HEK293 (cell line): ENCODE results near the gene ABCA1.
A peak's percentile ranks its signal among the peaks of the same experiment; 100 is the strongest.

Experiments used
- CTCF ChIA-PET: fragments of 350-600 bp; formaldehyde crosslinking; extraction: SDS; loops from one replicate; lab custom pipeline; 2021; ENCODE audit warnings: antibody characterized with exemption; lab: Yijun Ruan, JAX
- POLR2A ChIA-PET: fragments of 300-600 bp; formaldehyde crosslinking; extraction: SDS; loops from one replicate; lab custom pipeline; 2020; ENCODE audit warnings: antibody characterized with exemption, inconsistent platforms; lab: Yijun Ruan, JAX
- H3K27ac ChIP-seq: fragments of 200-500 bp; sonication (Bioruptor generic); 2 replicates; pipeline ENCODE4 v1.5.1; 2014; ENCODE audit warnings: low read depth, low read length, control low read depth, inconsistent platforms; ENCODE audit errors: extremely low read depth
- H3K36me3 ChIP-seq, 2 experiments: fragments of 200-500 bp in 1 of 2; sonication (Bioruptor generic) in 1 of 2; 1 replicate in 1 of 2; 2 replicates in 1 of 2; pipeline ENCODE4 v1.5.1; 2014 to 2017; ENCODE audit warnings: inconsistent platforms in 2 of 2, low read length in 2 of 2; ENCODE audit not compliant: control insufficient read depth in 2 of 2, insufficient read depth in 1 of 2
- H3K4me1 ChIP-seq: fragments of 200-500 bp; sonication (Bioruptor generic); 2 replicates; pipeline ENCODE4 v1.5.1; 2014; ENCODE audit warnings: mild to moderate bottlenecking, low read length, inconsistent platforms; ENCODE audit not compliant: control insufficient read depth, insufficient read depth
- H3K4me3 ChIP-seq: 2 replicates; pipeline ENCODE4 v1.5.1; 2011; ENCODE audit warnings: low read depth, mild to moderate bottlenecking, control low read depth, low read length, moderate library complexity
- H3K9me3 ChIP-seq: fragments of 200-500 bp; sonication (Bioruptor generic); 2 replicates; pipeline ENCODE4 v1.5.1; 2014; ENCODE audit warnings: low read depth, low read length, inconsistent platforms; ENCODE audit not compliant: control insufficient read depth, insufficient read depth
- ZBTB17 ChIP-seq: fragments of 450-650 bp; formaldehyde crosslinking; IDR thresholded peaks from 2 replicates; pipeline ENCODE4 v1.5.1; 2016; ENCODE audit warnings: missing biosample characterization, missing genetic modification characterization
- ZNF133 ChIP-seq: fragments of 450-650 bp; formaldehyde crosslinking; IDR thresholded peaks from 2 replicates; pipeline ENCODE4 v1.5.1; 2016; ENCODE audit warnings: missing biosample characterization, missing genetic modification characterization
- ZNF24 ChIP-seq: fragments of 450-650 bp; formaldehyde crosslinking; IDR thresholded peaks from 2 replicates; pipeline ENCODE4 v1.5.1; 2016; ENCODE audit warnings: missing biosample characterization, missing genetic modification characterization
- ZNF324 ChIP-seq: fragments of 450-650 bp; formaldehyde crosslinking; IDR thresholded peaks from 2 replicates; pipeline ENCODE4 v1.5.1; 2016; ENCODE audit warnings: missing biosample characterization, missing genetic modification characterization
- ZNF391 ChIP-seq: fragments of 450-650 bp; formaldehyde crosslinking; IDR thresholded peaks from 2 replicates; pipeline ENCODE4 v1.5.1; 2016; ENCODE audit warnings: low read depth, missing biosample characterization, missing genetic modification characterization, borderline replicate concordance
- ZNF707 ChIP-seq: fragments of 450-650 bp; formaldehyde crosslinking; IDR thresholded peaks from 2 replicates; pipeline ENCODE4 v1.5.1; 2016; ENCODE audit warnings: missing biosample characterization, missing genetic modification characterization
- ZNF776 ChIP-seq: fragments of 450-650 bp; formaldehyde crosslinking; IDR thresholded peaks from 2 replicates; pipeline ENCODE4 v1.5.0; 2017; ENCODE audit warnings: missing biosample characterization, missing genetic modification characterization, borderline replicate concordance
- TF ChIP-seq, protein P1 (sequence below): fragments of 450-650 bp; formaldehyde crosslinking; IDR thresholded peaks from 2 replicates; pipeline ENCODE4 v1.5.1; 2016; ENCODE audit warnings: missing biosample characterization, missing genetic modification characterization
- TF ChIP-seq, protein P2 (sequence below): fragments of 450-650 bp; formaldehyde crosslinking; IDR thresholded peaks from 2 replicates; pipeline ENCODE4 v1.5.1; 2016; ENCODE audit warnings: missing biosample characterization, missing genetic modification characterization, low read depth
- TF ChIP-seq, protein P3 (sequence below): fragments of 450-650 bp; formaldehyde crosslinking; IDR thresholded peaks from 2 replicates; pipeline ENCODE4 v1.5.1; 2016; ENCODE audit warnings: missing biosample characterization, missing genetic modification characterization
- TF ChIP-seq, protein P4 (sequence below): fragments of 450-650 bp; formaldehyde crosslinking; IDR thresholded peaks from 2 replicates; pipeline ENCODE4 v1.5.1; 2016; ENCODE audit warnings: missing biosample characterization, missing genetic modification characterization
- TF ChIP-seq, protein P5 (sequence below): fragments of 450-650 bp; formaldehyde crosslinking; IDR thresholded peaks from 2 replicates; pipeline ENCODE4 v1.5.1; 2016; ENCODE audit warnings: missing biosample characterization, missing genetic modification characterization
- TF ChIP-seq, protein P6 (sequence below): fragments of 450-650 bp; formaldehyde crosslinking; IDR thresholded peaks from 2 replicates; pipeline ENCODE4 v1.5.1; 2016; ENCODE audit warnings: missing biosample characterization, missing genetic modification characterization

ABCA1 gene

DNA sequence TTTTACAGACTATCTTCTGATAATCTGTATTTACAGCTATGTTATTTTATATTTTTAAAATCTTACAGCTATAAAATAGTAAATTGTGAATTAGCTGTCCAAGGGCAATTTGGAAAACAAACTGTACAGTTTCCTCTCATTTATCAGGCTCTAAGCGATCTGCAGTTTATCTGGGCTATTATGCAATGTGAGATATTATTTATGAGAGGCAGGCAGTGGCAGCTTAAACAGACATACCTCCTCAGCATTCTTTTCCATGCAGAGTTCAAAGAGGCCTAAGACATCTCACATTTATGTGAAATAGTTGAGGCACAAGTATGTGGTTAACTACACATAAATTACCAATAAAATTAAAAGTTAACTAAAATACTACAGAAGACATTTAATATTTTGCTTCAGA lies 153.8 kb downstream of the ABCA1 start (continued):
- TF ChIP-seq, protein P1, sequence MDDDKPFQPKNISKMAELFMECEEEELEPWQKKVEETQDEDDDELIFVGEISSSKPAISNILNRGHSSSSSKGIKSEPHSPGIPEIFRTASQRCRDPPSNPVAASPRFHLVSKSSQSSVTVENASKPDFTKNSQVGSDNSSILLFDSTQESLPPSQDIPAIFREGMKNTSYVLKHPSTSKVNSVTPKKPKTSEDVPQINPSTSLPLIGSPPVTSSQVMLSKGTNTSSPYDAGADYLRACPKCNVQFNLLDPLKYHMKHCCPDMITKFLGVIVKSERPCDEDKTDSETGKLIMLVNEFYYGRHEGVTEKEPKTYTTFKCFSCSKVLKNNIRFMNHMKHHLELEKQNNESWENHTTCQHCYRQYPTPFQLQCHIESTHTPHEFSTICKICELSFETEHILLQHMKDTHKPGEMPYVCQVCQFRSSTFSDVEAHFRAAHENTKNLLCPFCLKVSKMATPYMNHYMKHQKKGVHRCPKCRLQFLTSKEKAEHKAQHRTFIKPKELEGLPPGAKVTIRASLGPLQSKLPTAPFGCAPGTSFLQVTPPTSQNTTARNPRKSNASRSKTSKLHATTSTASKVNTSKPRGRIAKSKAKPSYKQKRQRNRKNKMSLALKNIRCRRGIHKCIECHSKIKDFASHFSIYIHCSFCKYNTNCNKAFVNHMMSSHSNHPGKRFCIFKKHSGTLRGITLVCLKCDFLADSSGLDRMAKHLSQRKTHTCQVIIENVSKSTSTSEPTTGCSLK = no peak
- TF ChIP-seq ZNF324 (tag by site-specific recombination) = no peak
- TF ChIP-seq, protein P2, sequence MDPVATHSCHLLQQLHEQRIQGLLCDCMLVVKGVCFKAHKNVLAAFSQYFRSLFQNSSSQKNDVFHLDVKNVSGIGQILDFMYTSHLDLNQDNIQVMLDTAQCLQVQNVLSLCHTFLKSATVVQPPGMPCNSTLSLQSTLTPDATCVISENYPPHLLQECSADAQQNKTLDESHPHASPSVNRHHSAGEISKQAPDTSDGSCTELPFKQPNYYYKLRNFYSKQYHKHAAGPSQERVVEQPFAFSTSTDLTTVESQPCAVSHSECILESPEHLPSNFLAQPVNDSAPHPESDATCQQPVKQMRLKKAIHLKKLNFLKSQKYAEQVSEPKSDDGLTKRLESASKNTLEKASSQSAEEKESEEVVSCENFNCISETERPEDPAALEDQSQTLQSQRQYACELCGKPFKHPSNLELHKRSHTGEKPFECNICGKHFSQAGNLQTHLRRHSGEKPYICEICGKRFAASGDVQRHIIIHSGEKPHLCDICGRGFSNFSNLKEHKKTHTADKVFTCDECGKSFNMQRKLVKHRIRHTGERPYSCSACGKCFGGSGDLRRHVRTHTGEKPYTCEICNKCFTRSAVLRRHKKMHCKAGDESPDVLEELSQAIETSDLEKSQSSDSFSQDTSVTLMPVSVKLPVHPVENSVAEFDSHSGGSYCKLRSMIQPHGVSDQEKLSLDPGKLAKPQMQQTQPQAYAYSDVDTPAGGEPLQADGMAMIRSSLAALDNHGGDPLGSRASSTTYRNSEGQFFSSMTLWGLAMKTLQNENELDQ (tag by site-specific recombination) = no peak
- TF ChIP-seq, protein P3, sequence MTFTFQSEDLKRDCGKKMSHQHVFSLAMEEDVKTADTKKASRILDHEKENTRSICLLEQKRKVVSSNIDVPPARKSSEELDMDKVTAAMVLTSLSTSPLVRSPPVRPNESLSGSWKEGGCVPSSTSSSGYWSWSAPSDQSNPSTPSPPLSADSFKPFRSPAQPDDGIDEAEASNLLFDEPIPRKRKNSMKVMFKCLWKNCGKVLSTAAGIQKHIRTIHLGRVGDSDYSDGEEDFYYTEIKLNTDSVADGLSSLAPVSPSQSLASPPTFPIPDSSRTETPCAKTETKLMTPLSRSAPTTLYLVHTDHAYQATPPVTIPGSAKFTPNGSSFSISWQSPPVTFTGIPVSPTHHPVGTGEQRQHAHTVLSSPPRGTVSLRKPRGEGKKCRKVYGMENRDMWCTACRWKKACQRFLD (tag by site-specific recombination) = no peak
- TF ChIP-seq ZNF24 = no peak
- TF ChIP-seq ZNF776 (tag by site-specific recombination) = no peak
- TF ChIP-seq, protein P4, sequence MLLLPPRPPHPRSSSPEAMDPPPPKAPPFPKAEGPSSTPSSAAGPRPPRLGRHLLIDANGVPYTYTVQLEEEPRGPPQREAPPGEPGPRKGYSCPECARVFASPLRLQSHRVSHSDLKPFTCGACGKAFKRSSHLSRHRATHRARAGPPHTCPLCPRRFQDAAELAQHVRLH (tag by site-specific recombination) = no peak
- TF ChIP-seq, protein P5, sequence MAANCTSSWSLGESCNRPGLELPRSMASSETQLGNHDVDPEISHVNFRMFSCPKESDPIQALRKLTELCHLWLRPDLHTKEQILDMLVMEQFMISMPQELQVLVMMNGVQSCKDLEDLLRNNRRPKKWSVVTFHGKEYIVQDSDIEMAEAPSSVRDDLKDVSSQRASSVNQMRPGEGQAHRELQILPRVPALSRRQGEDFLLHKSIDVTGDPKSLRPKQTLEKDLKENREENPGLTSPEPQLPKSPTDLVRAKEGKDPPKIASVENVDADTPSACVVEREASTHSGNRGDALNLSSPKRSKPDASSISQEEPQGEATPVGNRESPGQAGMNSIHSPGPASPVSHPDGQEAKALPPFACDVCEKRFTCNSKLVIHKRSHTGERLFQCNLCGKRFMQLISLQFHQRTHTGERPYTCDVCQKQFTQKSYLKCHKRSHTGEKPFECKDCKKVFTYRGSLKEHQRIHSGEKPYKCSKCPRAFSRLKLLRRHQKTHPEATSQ (tag by site-specific recombination) = no peak
- no peak for TF ChIP-seq ZNF707 (tag by site-specific recombination)
- TF ChIP-seq, protein P6, sequence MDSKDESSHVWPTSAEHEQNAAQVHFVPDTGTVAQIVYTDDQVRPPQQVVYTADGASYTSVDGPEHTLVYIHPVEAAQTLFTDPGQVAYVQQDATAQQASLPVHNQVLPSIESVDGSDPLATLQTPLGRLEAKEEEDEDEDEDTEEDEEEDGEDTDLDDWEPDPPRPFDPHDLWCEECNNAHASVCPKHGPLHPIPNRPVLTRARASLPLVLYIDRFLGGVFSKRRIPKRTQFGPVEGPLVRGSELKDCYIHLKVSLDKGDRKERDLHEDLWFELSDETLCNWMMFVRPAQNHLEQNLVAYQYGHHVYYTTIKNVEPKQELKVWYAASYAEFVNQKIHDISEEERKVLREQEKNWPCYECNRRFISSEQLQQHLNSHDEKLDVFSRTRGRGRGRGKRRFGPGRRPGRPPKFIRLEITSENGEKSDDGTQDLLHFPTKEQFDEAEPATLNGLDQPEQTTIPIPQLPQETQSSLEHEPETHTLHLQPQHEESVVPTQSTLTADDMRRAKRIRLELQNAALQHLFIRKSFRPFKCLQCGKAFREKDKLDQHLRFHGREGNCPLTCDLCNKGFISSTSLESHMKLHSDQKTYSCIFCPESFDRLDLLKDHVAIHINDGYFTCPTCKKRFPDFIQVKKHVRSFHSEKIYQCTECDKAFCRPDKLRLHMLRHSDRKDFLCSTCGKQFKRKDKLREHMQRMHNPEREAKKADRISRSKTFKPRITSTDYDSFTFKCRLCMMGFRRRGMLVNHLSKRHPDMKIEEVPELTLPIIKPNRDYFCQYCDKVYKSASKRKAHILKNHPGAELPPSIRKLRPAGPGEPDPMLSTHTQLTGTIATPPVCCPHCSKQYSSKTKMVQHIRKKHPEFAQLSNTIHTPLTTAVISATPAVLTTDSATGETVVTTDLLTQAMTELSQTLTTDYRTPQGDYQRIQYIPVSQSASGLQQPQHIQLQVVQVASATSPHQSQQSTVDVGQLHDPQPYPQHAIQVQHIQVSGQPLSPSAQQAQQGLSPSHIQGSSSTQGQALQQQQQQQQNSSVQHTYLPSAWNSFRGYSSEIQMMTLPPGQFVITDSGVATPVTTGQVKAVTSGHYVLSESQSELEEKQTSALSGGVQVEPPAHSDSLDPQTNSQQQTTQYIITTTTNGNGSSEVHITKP (tag by site-specific recombination) = no peak
- no peak for TF ChIP-seq ZNF391 (tag by site-specific recombination)

DNA sequence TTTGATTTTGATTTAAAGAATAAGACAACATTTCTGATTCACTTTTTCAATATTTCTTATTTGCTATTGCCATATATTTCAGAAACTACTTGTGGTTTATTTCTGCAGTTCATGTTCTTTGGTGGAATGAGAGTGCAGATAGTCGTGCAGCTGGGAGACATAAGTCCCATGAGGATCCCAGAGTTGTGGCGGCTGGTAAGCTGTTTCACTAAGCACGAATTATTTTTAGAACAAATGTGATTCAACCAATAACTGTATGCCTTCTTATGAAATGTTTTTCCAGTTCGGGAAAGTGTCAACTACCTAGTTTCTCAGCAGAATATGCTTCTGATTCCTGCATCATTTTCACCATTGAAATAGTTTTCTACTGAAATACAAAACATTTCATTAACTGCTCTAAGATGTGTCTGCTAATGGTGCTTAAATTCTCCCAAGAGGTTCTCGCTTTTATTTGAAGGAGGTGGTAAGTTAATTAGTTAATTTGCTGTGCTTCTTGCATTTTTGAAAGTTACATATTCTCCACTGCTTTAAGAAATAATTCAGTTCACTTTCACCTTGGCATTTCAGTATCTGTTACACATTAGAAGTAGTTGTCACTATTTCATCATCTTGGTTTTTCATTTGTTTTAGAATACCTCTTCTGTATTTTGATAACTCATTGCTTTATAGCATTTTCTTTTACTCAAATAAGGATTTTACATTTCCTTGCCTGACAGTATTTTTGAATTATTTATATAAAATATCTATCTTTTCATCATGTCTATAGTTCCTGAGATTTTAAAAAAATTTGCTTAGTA lies 155.0 kb downstream of the ABCA1 start:
- Histone ChIP-seq H3K9me3 (no peaks in the 10 kb centered on the region), H3K27ac (no peak overlapping the region), H3K4me1 (no peaks in the 10 kb centered on the region), H3K36me3 (peaks cover 0 to 4% of the 10 kb centered on the region in 2 experiments; a peak in 2 of 3 replicates), H3K4me3 (no peak overlapping the region)
- TF ChIP-seq ZNF133 (tag by site-specific recombination) (no peak), ZBTB17 (0 out of 2 replicates have a peak, but pooled peaks have one; percentile 32)
- CTCF ChIA-PET = interaction anchor here (0.6 to 0.7 kb wide), 2 partner anchors 13 to 308 kb away, joined by 3 to 4 read pairs; no protein-coding TSS in a partner anchor
- POLR2A ChIA-PET = no interaction called here
